Glomerular visceral epithelial cell (primary cell): Measurements from ENCODE around the gene TGFBR2.
A peak's percentile ranks its signal among the peaks of the same experiment; 100 is the strongest.

Source experiments
- DNase-seq: peaks from one replicate; pipeline ENCODE4 v3.0.0-alpha.2; 2016; ENCODE audit errors: extremely low spot score

The TGFBR2 gene

GRCh38 chr3:30692498-30693130 lies 86.2 kb downstream of the TGFBR2 start:
- DNase-seq: no peak

- peak; percentile 63 for DNase-seq
These were observed 87.2 kb downstream of the TGFBR2 start for GRCh38 chr3:30693470-30694120.

GRCh38 chr3:30694148-30694547 lies 87.7 kb downstream of the TGFBR2 start:
- no peak for DNase-seq

GRCh38 chr3:30694668-30695067 lies 88.3 kb downstream of the TGFBR2 start:
- DNase-seq: no peak

- no peak for DNase-seq
These were observed 89.1 kb downstream of the TGFBR2 start for GRCh38 chr3:30695302-30696061.

- DNase-seq: no peak
These were observed 90.0 kb downstream of the TGFBR2 start for GRCh38 chr3:30696403-30696819.

GRCh38 chr3:30696896-30697295 lies 90.5 kb downstream of the TGFBR2 start:
- no peak for DNase-seq

GRCh38 chr3:30698549-30698948 lies 92.1 kb downstream of the TGFBR2 start:
- no peak for DNase-seq

- DNase-seq: no peak
These were observed 93.5 kb downstream of the TGFBR2 start for GRCh38 chr3:30699927-30700326.

GRCh38 chr3:30700702-30701321 lies 94.4 kb downstream of the TGFBR2 start:
- no peak for DNase-seq

- DNase-seq: no peak
These were observed 95.8 kb downstream of the TGFBR2 start for GRCh38 chr3:30702038-30702827.

- DNase-seq: no peak
These were observed 96.5 kb downstream of the TGFBR2 start for GRCh38 chr3:30702828-30703397.

GRCh38 chr3:30704931-30705890 lies 98.8 kb downstream of the TGFBR2 start:
- peak; percentile 38 for DNase-seq

- DNase-seq: no peak
These were observed 101.4 kb downstream of the TGFBR2 start for GRCh38 chr3:30707825-30708224.

- DNase-seq: no peak
These were observed 102.1 kb downstream of the TGFBR2 start for GRCh38 chr3:30708472-30708871.

- DNase-seq: no peak
These were observed 103.6 kb downstream of the TGFBR2 start for GRCh38 chr3:30710017-30710416.

- no peak for DNase-seq
These were observed 104.8 kb downstream of the TGFBR2 start for GRCh38 chr3:30711151-30711550.

- DNase-seq: no peak
These were observed 105.5 kb downstream of the TGFBR2 start for GRCh38 chr3:30711867-30712266.

- DNase-seq: no peak
These were observed 106.6 kb downstream of the TGFBR2 start for GRCh38 chr3:30712991-30713390.

- no peak for DNase-seq
These were observed 107.6 kb downstream of the TGFBR2 start for GRCh38 chr3:30713885-30714503.
